Measurements from ENCODE around the gene CEP170.
"Not testable (repeated sequence)": the region's sequence is repeated elsewhere in the genome, so short reads cannot be mapped to it uniquely, and the experiment has no call there.

CEP170 gene

DNA sequence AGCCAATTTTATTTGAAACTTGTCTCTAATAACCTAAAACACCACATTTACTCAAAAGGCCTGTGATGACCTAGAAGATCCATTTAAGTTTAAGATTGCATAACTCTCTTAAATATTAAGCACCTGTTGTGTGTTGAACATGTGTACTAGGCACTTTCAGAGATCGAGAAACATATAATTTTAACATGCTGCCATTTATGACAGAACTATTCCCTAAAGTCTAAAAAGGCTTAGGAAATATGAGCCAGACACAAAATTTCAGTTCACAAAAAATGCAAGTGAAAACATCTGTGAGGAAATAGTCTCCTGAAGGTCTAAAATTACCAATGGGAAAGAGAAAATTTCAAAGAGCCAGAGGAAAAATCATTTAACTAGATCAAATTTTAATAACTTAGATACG, 37.7 kb downstream of the CEP170 start:
- TF ChIP-seq, protein P1, sequence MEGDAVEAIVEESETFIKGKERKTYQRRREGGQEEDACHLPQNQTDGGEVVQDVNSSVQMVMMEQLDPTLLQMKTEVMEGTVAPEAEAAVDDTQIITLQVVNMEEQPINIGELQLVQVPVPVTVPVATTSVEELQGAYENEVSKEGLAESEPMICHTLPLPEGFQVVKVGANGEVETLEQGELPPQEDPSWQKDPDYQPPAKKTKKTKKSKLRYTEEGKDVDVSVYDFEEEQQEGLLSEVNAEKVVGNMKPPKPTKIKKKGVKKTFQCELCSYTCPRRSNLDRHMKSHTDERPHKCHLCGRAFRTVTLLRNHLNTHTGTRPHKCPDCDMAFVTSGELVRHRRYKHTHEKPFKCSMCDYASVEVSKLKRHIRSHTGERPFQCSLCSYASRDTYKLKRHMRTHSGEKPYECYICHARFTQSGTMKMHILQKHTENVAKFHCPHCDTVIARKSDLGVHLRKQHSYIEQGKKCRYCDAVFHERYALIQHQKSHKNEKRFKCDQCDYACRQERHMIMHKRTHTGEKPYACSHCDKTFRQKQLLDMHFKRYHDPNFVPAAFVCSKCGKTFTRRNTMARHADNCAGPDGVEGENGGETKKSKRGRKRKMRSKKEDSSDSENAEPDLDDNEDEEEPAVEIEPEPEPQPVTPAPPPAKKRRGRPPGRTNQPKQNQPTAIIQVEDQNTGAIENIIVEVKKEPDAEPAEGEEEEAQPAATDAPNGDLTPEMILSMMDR (IDR thresholded peaks at IDR 0.05) = no peak
- Histone ChIP-seq H3K79me2 (peaks cover 2% of the 10 kb centered on the region), H2AFZ (no peak overlapping the region), H3K4me3 (ENCODE audit: low read depth, low read length) (no peak overlapping the region), H3K4me2 (ENCODE audit: low read length) (no peak overlapping the region), H3K36me3 (ENCODE audit: control insufficient read depth, insufficient read depth, low read length) (no peaks in the 10 kb centered on the region), H3K9me3 (ENCODE audit: control insufficient read depth, low read length) (no peaks in the 10 kb centered on the region), H3K4me1 (no peaks in the 10 kb centered on the region), H3K27ac (no peak overlapping the region), H3K9ac (no peak overlapping the region), H3K27me3 (ENCODE audit: control insufficient read depth, insufficient read depth, low read length) (no peaks in the 10 kb centered on the region)

DNA sequence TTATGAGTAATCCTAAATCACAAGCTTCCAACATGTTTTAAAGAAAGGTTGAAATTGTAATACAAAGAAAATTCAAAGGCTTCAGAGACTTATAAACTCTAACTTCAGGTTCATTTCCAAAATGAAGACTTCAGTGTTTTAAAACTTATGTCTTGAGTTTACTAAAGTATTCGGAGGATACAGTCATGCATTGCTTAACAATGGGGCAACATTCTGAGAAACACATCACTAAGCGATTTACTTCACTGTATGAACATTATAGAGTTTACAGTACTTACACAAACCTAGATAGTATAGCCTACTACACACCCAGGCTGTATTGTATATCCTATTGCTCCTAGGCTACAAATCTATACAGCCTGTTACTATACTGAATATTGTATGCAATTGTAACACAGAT, 38.3 kb downstream of the CEP170 start:
- TF ChIP-seq, protein P1 (IDR thresholded peaks at IDR 0.05) = no peak
- H3K9ac ChIP-seq = no peak overlapping the region
- H3K9me3 ChIP-seq (ENCODE audit: control insufficient read depth, low read length) = no peaks in the 10 kb centered on the region
- H2AFZ ChIP-seq = no peak overlapping the region
- H3K4me3 ChIP-seq (ENCODE audit: low read depth, low read length) = no peak overlapping the region
- no peak overlapping the region for H3K27ac ChIP-seq
- no peaks in the 10 kb centered on the region for H3K27me3 ChIP-seq (ENCODE audit: control insufficient read depth, insufficient read depth, low read length)
- H3K79me2 ChIP-seq = peaks cover 2% of the 10 kb centered on the region
- H3K36me3 ChIP-seq (ENCODE audit: control insufficient read depth, insufficient read depth, low read length) = no peaks in the 10 kb centered on the region
- no peaks in the 10 kb centered on the region for H3K4me1 ChIP-seq
- H3K4me2 ChIP-seq (ENCODE audit: low read length) = no peak overlapping the region

DNA sequence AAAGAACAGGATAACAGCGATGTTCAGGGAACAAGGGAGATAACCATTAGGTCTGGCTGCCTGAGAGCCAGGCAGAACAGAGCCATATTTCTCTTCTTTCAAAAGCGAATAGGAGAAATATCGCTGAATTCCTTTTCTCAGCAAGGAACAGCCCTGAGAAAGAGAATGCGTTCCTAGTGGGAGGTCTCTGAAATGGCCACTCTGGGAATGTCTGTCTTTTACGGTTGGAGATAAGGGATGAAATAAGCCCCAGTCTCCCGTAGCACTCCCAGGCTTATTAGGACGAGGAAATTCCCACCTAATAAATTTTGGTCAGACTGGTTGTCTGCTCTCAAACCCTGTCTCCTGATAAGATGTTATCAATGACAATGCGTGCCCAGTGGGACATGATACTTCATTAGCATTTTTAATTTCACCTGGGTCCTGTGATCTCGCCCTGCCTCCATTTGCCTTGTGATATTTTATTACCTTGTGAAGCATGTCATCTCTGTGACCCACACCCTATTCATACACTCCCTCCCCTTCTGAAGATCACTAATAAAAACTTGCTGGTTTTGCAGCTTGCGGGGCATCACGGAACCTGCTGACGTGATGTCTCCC, 39.7 kb downstream of the CEP170 start:
- not testable (repeated sequence) for H3K27me3 ChIP-seq (ENCODE audit: control insufficient read depth, insufficient read depth, low read length); H3K4me2 ChIP-seq (ENCODE audit: low read length); H3K9ac ChIP-seq; H3K27ac ChIP-seq; H3K4me3 ChIP-seq (ENCODE audit: low read depth, low read length); H3K36me3 ChIP-seq (ENCODE audit: control insufficient read depth, insufficient read depth, low read length); H3K4me1 ChIP-seq; H3K79me2 ChIP-seq; H2AFZ ChIP-seq; H3K9me3 ChIP-seq (ENCODE audit: control insufficient read depth, low read length)

DNA sequence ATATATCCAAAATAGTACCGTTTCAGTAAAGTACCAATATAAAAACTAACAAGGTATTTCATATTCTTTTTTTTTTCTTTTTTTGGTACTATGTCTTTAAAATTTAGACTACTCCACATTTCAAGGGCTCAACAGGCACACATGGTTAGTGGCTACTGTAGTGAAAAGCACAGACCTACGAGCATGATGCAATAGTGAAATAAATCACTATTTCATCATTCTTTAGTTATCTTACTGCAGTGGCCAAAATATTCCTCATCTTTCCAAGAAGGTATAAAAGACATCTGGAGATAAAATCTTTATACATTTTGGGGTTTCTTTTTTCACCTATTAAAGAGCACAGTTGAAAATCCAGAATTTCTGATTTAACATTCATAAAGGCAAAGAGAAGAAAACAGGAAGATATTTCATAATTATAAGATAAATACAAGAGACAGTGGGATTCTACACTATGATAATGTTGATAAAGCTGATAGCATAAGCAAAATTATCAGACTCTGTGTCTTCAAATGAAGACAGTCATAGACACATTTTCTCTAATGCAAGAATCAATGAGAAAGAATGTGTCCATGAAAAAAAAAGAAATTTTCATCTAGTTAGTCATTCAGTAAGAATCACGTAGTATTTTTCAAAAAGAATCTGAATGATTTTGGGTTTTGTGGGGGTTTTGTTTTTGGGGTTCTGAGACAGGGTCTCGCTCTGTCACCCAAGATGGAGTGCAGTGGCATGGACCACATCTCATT, 41.9 kb downstream of the CEP170 start:
- H3K79me2 ChIP-seq = no peaks in the 10 kb centered on the region
- H3K4me1 ChIP-seq = no peaks in the 10 kb centered on the region
- TF ChIP-seq, protein P1 (IDR thresholded peaks at IDR 0.05) = no peak
- no peak overlapping the region for H3K4me2 ChIP-seq (ENCODE audit: low read length)
- no peak overlapping the region for H2AFZ ChIP-seq
- H3K27me3 ChIP-seq (ENCODE audit: control insufficient read depth, insufficient read depth, low read length) = no peaks in the 10 kb centered on the region
- H3K4me3 ChIP-seq (ENCODE audit: low read depth, low read length) = no peak overlapping the region
- no peaks in the 10 kb centered on the region for H3K9me3 ChIP-seq (ENCODE audit: control insufficient read depth, low read length)
- H3K27ac ChIP-seq = no peak overlapping the region
- H3K36me3 ChIP-seq (ENCODE audit: control insufficient read depth, insufficient read depth, low read length) = no peaks in the 10 kb centered on the region
- no peak overlapping the region for H3K9ac ChIP-seq

DNA sequence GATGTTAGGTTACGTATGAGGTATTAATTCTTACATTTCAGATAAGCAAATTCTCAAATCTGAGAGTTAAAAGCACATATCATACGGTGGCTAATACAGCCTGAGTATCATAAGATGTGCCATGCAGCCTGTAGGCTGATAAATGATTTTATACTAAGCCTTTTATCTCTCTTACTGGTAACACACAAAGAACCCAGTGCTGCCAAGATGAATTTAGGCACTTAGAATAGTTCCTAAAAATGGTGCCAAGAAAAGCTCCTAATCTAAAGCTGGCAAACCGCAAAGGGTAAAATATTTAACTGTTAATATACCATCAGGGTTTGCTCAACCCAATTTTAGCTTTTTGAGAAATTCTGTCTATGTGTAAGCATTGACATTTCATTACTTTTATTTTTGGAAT, 43.1 kb downstream of the CEP170 start:
- not testable (repeated sequence) for H3K4me2 ChIP-seq (ENCODE audit: low read length); H2AFZ ChIP-seq; H3K36me3 ChIP-seq (ENCODE audit: control insufficient read depth, insufficient read depth, low read length); H3K27me3 ChIP-seq (ENCODE audit: control insufficient read depth, insufficient read depth, low read length); H3K4me3 ChIP-seq (ENCODE audit: low read depth, low read length); H3K4me1 ChIP-seq; H3K9ac ChIP-seq; H3K27ac ChIP-seq; H3K79me2 ChIP-seq; H3K9me3 ChIP-seq (ENCODE audit: control insufficient read depth, low read length)

DNA sequence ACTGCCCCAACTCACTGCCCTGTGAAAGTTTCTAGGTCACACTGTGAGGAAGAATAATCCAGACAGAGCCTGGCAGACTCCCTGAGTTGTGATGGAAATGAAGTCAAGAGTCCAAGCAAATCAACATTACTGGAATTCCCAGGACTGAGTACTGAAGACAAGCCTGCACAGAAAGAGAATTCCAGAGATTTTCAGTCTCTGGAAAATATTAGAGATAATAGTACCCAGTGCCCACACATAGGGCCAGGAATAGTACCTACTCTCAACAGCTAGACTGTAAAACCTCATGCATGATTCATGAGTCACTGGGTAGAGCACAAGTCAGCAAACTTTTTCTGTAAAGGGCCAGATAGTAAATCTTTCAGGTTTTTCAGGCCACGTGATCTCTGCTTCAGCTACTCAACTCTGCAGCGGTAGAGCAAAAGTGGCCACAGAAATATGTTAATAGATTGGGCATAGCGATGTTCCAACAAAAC, 50.0 kb downstream of the CEP170 start:
- not testable (repeated sequence) for H3K9ac ChIP-seq; H3K36me3 ChIP-seq (ENCODE audit: control insufficient read depth, insufficient read depth, low read length); H2AFZ ChIP-seq; H3K4me2 ChIP-seq (ENCODE audit: low read length); H3K4me1 ChIP-seq; H3K4me3 ChIP-seq (ENCODE audit: low read depth, low read length); H3K9me3 ChIP-seq (ENCODE audit: control insufficient read depth, low read length); H3K27me3 ChIP-seq (ENCODE audit: control insufficient read depth, insufficient read depth, low read length); H3K27ac ChIP-seq; H3K79me2 ChIP-seq

DNA sequence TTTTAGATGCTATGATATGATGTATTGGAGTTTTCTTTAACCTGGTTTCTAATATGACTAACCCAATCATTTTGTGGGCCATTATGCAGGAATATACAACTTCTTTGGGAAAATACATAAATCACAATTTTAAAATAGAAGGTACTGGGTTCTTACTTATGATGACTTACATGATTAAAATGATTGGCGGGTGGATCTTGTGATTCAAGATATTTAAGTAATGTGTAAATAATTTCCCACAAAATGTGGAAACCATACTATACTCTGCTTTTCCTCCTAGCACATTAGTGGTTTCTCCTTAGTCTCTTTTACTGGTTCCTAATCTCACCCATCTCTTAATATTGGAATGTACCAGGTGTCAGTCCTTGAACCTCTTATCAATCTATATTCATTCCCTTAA, 50.7 kb downstream of the CEP170 start:
- H3K27ac ChIP-seq; H3K36me3 ChIP-seq (ENCODE audit: control insufficient read depth, insufficient read depth, low read length); H3K27me3 ChIP-seq (ENCODE audit: control insufficient read depth, insufficient read depth, low read length); H3K4me3 ChIP-seq (ENCODE audit: low read depth, low read length); H3K4me1 ChIP-seq; H3K4me2 ChIP-seq (ENCODE audit: low read length); H3K9ac ChIP-seq; H3K79me2 ChIP-seq; H3K9me3 ChIP-seq (ENCODE audit: control insufficient read depth, low read length); H2AFZ ChIP-seq: not testable (repeated sequence)

DNA sequence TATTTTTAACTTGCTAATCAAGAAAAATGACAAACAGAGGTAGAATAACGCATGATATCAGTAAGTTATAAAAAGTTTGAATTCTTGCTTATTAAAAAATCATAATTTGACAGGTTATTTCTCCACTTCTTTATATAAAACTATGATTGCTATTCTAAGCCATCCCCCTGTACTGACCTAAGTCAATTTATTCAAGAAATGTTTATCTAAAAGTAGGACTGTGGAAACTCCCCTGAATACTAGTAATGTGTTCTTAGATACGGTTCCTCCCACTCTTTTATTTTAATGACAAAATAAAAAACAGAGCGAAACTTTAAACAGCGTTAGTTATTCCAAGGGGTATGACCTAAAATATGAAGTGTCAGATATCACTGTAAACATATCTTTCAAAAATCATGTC, 51.9 kb downstream of the CEP170 start:
- H3K9me3 ChIP-seq (ENCODE audit: control insufficient read depth, low read length); H3K27me3 ChIP-seq (ENCODE audit: control insufficient read depth, insufficient read depth, low read length); H3K36me3 ChIP-seq (ENCODE audit: control insufficient read depth, insufficient read depth, low read length); H3K27ac ChIP-seq; H3K9ac ChIP-seq; H3K4me3 ChIP-seq (ENCODE audit: low read depth, low read length); H2AFZ ChIP-seq; H3K4me2 ChIP-seq (ENCODE audit: low read length); H3K4me1 ChIP-seq; H3K79me2 ChIP-seq: not testable (repeated sequence)
